Measurements from ENCODE around the gene KCNMA1.

KCNMA1 gene

DNA sequence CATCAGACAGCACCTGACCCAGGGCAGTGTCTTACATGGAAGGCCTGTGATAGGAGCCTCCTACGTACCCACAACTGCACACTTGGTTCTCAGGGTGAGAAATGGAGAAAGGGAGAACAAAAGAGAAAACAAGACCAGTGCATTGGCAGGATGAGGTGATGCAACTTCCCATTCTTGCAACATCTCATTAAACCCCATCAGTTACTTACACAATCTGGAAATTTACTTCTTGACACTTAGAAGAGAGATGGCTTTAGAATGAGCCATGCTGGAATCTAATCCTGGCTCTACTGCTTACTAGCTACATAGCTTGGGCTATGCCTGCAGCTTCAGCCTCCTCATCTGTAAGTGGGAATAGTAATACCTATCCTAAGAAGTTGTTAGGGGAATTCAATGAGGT is 391.7 kb downstream of the KCNMA1 start:
- TF ChIP-seq CTCF (IDR thresholded peaks at IDR 0.05; ENCODE audit: insufficient read depth, missing control alignments) = no peak
- no peak for DNase-seq (ENCODE audit: insufficient read length, low spot score)
- no peak for FAIRE-seq

DNA sequence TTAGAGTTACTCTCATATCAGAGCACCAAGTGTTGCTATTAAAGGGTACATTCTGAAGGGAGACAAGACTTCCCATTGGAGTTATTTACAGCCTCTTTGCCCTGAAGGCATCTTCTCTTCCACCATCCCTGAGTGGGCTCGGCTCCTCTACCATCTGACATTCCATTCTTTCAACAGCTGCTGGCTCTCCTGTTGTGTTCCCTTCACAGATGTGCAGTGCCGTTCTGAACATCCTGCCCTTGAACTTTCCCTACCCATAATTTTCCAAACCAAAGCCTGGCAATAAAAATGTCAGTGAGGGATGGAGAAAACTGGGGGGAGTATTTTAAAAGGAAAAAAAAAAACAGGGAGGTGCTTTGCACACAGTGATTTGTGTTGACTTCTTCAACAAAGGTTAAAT is 392.9 kb downstream of the KCNMA1 start:
- no peak for DNase-seq (ENCODE audit: insufficient read length, low spot score)
- TF ChIP-seq CTCF (IDR thresholded peaks at IDR 0.05; ENCODE audit: insufficient read depth, missing control alignments) = no peak
- no peak for FAIRE-seq

- no peak for TF ChIP-seq CTCF (IDR thresholded peaks at IDR 0.05; ENCODE audit: insufficient read depth, missing control alignments)
- DNase-seq (ENCODE audit: insufficient read length, low spot score) (no peak), FAIRE-seq (no peak)
Observed at GRCh38 chr10:77244286-77244685, 393.3 kb downstream of the KCNMA1 start.

DNA sequence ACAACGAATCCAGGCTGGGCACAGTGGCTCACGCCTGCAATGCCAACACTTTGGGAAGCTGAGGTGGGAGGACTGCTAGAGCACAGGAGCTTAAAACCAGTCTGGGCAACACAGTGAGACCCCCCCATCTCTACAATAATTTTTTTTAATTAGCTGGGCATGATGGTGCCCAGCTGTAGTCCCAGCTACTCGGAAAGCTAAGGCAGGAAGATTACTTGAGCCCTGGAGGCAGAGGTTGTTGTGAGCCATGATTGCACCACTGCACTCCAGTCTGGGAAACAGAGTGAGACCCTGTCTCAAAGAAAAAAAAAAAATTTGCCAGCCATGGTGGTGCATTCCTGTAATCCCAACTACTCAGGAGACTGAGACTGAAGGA is 396.3 kb downstream of the KCNMA1 start:
- TF ChIP-seq CTCF (IDR thresholded peaks at IDR 0.05; ENCODE audit: insufficient read depth, missing control alignments) = no peak
- DNase-seq (ENCODE audit: insufficient read length, low spot score) (no peak), FAIRE-seq (no peak)

DNA sequence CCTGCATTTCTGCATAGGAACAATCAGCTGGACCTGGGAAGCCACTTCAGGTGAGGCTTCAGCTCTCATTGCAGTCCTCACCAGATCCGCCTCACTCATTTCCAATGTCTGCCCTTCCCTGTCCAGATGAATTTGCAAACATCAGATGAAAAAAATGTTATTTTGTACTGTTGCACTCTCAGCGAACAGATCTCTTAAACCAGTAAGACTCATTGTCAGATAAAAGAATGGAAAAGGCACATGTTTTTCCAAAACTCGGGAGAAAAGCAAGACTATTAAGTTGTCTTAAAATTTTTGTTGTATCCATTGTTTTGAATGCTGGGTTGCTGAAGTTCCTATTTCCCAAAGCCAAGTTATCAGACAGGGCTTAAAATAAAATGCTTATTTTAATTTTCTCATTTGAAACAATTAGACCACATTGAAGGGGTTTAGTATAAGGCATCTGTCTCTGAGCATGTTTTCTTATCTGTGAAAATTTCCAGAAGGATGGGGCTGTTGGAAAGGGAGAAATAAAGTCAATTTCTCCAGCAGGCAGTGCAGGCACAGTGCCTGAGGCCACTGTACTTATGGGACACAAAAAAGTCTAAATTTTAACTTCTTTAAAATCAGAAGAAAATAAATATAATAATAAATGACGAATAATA is 396.8 kb downstream of the KCNMA1 start:
- FAIRE-seq (no peak), DNase-seq (ENCODE audit: insufficient read length, low spot score) (no peak)
- no peak for TF ChIP-seq CTCF (IDR thresholded peaks at IDR 0.05; ENCODE audit: insufficient read depth, missing control alignments)

DNA sequence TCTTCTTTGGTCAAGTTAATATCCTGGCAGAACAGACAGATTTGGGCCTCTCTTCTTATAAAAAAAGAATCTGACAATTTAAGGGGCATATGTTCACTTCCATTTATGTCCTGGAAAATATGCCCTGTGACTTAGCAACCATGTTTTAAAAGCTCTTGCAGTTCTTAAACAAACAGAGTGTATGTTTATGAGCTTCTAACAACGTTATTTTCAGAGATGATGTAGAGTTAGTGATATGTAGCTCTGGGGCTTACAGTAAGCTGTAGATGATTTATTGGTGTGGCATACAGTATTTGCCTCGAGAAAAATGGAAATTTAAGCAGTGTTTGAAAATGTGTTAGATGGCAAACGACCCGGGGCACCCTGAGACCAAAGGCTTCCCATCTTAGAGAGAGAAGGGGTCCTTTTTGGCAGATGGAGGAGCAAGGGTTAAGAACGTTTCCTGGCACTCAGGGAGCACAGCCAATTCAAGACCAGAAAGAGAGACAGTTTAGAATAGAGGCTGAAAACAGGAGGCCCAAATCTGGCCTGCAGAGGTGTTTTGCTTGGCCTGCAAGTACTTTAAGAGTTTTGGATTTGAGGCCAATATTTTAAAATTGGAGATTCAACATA is 397.5 kb downstream of the KCNMA1 start:
- no peak for TF ChIP-seq CTCF (IDR thresholded peaks at IDR 0.05; ENCODE audit: insufficient read depth, missing control alignments)
- DNase-seq (ENCODE audit: insufficient read length, low spot score) = no peak
- no peak for FAIRE-seq

- FAIRE-seq (no peak), DNase-seq (ENCODE audit: insufficient read length, low spot score) (no peak)
- TF ChIP-seq CTCF (IDR thresholded peaks at IDR 0.05; ENCODE audit: insufficient read depth, missing control alignments) = no peak
Observed at GRCh38 chr10:77237120-77237519, 400.5 kb downstream of the KCNMA1 start.

Measured in D721Med (cell line).